ENCODE measurements around the gene WASL. TPM values are rescaled to one million over a fixed set of nuclear protein-coding genes. Genes with fewer than 3 reads are reported as not detected.

The WASL gene
- total RNA-seq, 1 experiment from 2014 or later: 32.1 TPM

- POLR2A ChIA-PET (ENCODE audit: low non-redundant PET): interaction anchor here (0.6 kb wide), 1 partner anchor 70 kb away, joined by 12 read pairs; no protein-coding TSS in a partner anchor
- Histone ChIP-seq H3K4me3 (ENCODE audit: low read depth, low read length, poor library complexity, severe bottlenecking) (no peak overlapping the region), H3K27ac (ENCODE audit: low read depth, low read length, poor library complexity, severe bottlenecking) (no peak overlapping the region), H3K4me1 (ENCODE audit: insufficient read depth, low read length, poor library complexity, severe bottlenecking) (no peaks in the 10 kb centered on the region), H3K36me3 (ENCODE audit: insufficient read depth, low read length, poor library complexity, severe bottlenecking) (no peaks in the 10 kb centered on the region), H3K27me3 (replicated peaks; ENCODE audit: insufficient read depth, low read depth, low read length, poor library complexity) (no peaks in the 10 kb centered on the region), H3K9me3 (ENCODE audit: low read depth, low read length, poor library complexity, severe bottlenecking) (no peaks in the 10 kb centered on the region)
- DNase-seq (ENCODE audit: low spot score): no peak
- intact Hi-C loops (cut with micrococcal nuclease; ENCODE audit: unreplicated experiment): no loop called here
- no TSS peak for BruUV-seq (replicated peaks)
- CTCF ChIA-PET: no interaction called here
- TF ChIP-seq EZH2 (IDR thresholded peaks at IDR 0.05; ENCODE audit: borderline replicate concordance, low read depth, low read length, poor library complexity, severe bottlenecking) (no peak), CTCF (conservative IDR thresholded peaks at IDR 0.05; ENCODE audit: low read depth, low read length) (no peak)
These were observed 90.8 kb downstream of the WASL start for GRCh38 chr7:123658023-123658422.

- Histone ChIP-seq H3K27ac (ENCODE audit: low read depth, low read length, poor library complexity, severe bottlenecking) (no peak overlapping the region), H3K27me3 (replicated peaks; ENCODE audit: insufficient read depth, low read depth, low read length, poor library complexity) (no peaks in the 10 kb centered on the region), H3K9me3 (ENCODE audit: low read depth, low read length, poor library complexity, severe bottlenecking) (no peaks in the 10 kb centered on the region), H3K4me3 (ENCODE audit: low read depth, low read length, poor library complexity, severe bottlenecking) (no peak overlapping the region), H3K36me3 (ENCODE audit: insufficient read depth, low read length, poor library complexity, severe bottlenecking) (no peaks in the 10 kb centered on the region), H3K4me1 (ENCODE audit: insufficient read depth, low read length, poor library complexity, severe bottlenecking) (no peaks in the 10 kb centered on the region)
- TF ChIP-seq EZH2 (IDR thresholded peaks at IDR 0.05; ENCODE audit: borderline replicate concordance, low read depth, low read length, poor library complexity, severe bottlenecking): no peak
- no peak for TF ChIP-seq CTCF (conservative IDR thresholded peaks at IDR 0.05; ENCODE audit: low read depth, low read length)
- intact Hi-C loops (cut with micrococcal nuclease; ENCODE audit: unreplicated experiment): no loop called here
- no peak for DNase-seq (ENCODE audit: low spot score)
- POLR2A ChIA-PET (ENCODE audit: low non-redundant PET): interaction anchor here (0.6 kb wide), 1 partner anchor 71 kb away, joined by 12 read pairs; no protein-coding TSS in a partner anchor
- BruUV-seq (replicated peaks): no TSS peak
- CTCF ChIA-PET: no interaction called here
These were observed 91.5 kb downstream of the WASL start for GRCh38 chr7:123657304-123657685.

- H3K36me3 ChIP-seq (ENCODE audit: insufficient read depth, low read length, poor library complexity, severe bottlenecking): no peaks in the 10 kb centered on the region
- H3K27me3 ChIP-seq (replicated peaks; ENCODE audit: insufficient read depth, low read depth, low read length, poor library complexity): no peaks in the 10 kb centered on the region
- POLR2A ChIA-PET (ENCODE audit: low non-redundant PET): no interaction called here
- no peak for TF ChIP-seq EZH2 (IDR thresholded peaks at IDR 0.05; ENCODE audit: borderline replicate concordance, low read depth, low read length, poor library complexity, severe bottlenecking)
- no peak for TF ChIP-seq CTCF (conservative IDR thresholded peaks at IDR 0.05; ENCODE audit: low read depth, low read length)
- DNase-seq (ENCODE audit: low spot score): no peak
- H3K4me3 ChIP-seq (ENCODE audit: low read depth, low read length, poor library complexity, severe bottlenecking): no peak overlapping the region
- H3K9me3 ChIP-seq (ENCODE audit: low read depth, low read length, poor library complexity, severe bottlenecking): no peaks in the 10 kb centered on the region
- intact Hi-C loops (cut with micrococcal nuclease; ENCODE audit: unreplicated experiment): no loop called here
- no peak overlapping the region for H3K27ac ChIP-seq (ENCODE audit: low read depth, low read length, poor library complexity, severe bottlenecking)
- CTCF ChIA-PET: no interaction called here
- BruUV-seq (replicated peaks): no TSS peak
- H3K4me1 ChIP-seq (ENCODE audit: insufficient read depth, low read length, poor library complexity, severe bottlenecking): no peaks in the 10 kb centered on the region
These were observed 92.1 kb downstream of the WASL start for GRCh38 chr7:123656544-123657303.

All from A673 (cell line).